Mucosa of rectum (tissue), 2 donors: Measurements from ENCODE around the gene LMTK2.

Experiments
- H3K27ac ChIP-seq, 2 donors: one replicate each; pipeline ENCODE4 v1.7.0; 2013; ENCODE audit warnings: inconsistent platforms in 2 of 2, low read depth in 2 of 2, low read length in 2 of 2
- H3K27me3 ChIP-seq, 2 donors: one replicate each; pipeline ENCODE4 v1.7.0; 2013; ENCODE audit warnings: low read length in 2 of 2; ENCODE audit not compliant: control insufficient read depth in 2 of 2, insufficient read depth in 2 of 2
- H3K36me3 ChIP-seq, 2 donors: one replicate each; pipeline ENCODE4 v1.7.0; 2013; ENCODE audit warnings: low read length in 2 of 2; ENCODE audit not compliant: control insufficient read depth in 2 of 2, insufficient read depth in 2 of 2
- H3K4me1 ChIP-seq, 2 donors: one replicate each; pipeline ENCODE4 v1.7.0; 2013; ENCODE audit warnings: low read length in 2 of 2, mild to moderate bottlenecking in 1 of 2; ENCODE audit not compliant: control insufficient read depth in 2 of 2, insufficient read depth in 2 of 2
- H3K4me3 ChIP-seq, 2 donors: one replicate each; pipeline ENCODE4 v1.7.0; 2013; ENCODE audit warnings: low read length in 2 of 2
- H3K9ac ChIP-seq, 2 donors: one replicate each; pipeline ENCODE4 v1.7.0; 2013; ENCODE audit warnings: low read length in 2 of 2, low read depth in 1 of 2, mild to moderate bottlenecking in 1 of 2
- H3K9me3 ChIP-seq, 2 donors: one replicate each; pipeline ENCODE4 v1.7.0; 2013; ENCODE audit warnings: low read length in 2 of 2; ENCODE audit not compliant: control insufficient read depth in 2 of 2
- donor health status: healthy.
- donor health status: Normal muscosa, but diverticular disease.

Gene LMTK2

GRCh38 chr7:98209166-98209920 is 102.7 kb downstream of the LMTK2 start:
- Histone ChIP-seq H3K4me1 (peaks cover 0 to 4% of the 10 kb centered on the region in 2 donors), H3K27me3 (peaks cover 0 to 3% of the 10 kb centered on the region in 2 donors), H3K9ac (no peak overlapping the region), H3K36me3 (peaks cover 22 to 26% of the 10 kb centered on the region in 2 donors), H3K27ac (no peak overlapping the region), H3K9me3 (no peaks in the 10 kb centered on the region), H3K4me3 (no peak overlapping the region)

GRCh38 chr7:98210513-98211220 is 104.0 kb downstream of the LMTK2 start:
- H3K36me3 ChIP-seq, result peaks cover 15 to 16% of the 10 kb centered on the region in 2 donors
- H3K4me3 ChIP-seq, result no peak overlapping the region
- H3K27ac ChIP-seq, result no peak overlapping the region
- H3K27me3 ChIP-seq, result peaks cover 0 to 3% of the 10 kb centered on the region in 2 donors
- peaks cover 0 to 4% of the 10 kb centered on the region in 2 donors for H3K4me1 ChIP-seq
- no peak overlapping the region for H3K9ac ChIP-seq
- H3K9me3 ChIP-seq, result no peaks in the 10 kb centered on the region

DNA sequence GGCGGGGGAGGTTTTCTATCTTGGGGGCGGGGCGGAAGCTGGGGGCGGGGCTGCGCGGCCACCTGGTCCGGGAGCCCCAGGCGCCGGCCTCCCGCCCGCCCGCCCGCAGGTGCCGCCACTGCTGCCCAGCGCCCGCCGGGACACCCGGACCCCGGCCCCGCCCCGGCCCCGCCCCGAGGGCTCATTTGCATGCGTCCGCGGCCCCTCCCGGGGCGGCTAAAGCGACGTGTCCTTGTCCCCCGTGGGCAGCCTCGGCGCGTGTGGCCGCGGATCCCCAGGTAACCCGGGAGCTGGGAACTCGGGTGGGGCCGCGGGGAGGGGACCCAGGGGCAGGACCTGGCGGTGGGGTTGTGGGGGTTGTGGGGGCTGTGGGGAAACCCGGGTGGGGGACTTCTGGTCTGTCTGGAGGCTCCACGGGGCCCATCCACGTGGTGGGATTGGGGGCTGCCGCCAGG is 104.6 kb downstream of the LMTK2 start, which contains the start of gene BHLHA15:
TSS of gene BHLHA15 (plus strand) at position 219 of the 455 bp plus-strand sequence. CDS start 871 bp downstream, outside the sequence.
- no peaks in the 10 kb centered on the region for H3K9me3 ChIP-seq
- H3K36me3 ChIP-seq, result peaks cover 10 to 11% of the 10 kb centered on the region in 2 donors
- H3K4me3 ChIP-seq, result peak within 1 kb of the TSS; percentile 52 to 57
- peaks cover 0 to 3% of the 10 kb centered on the region in 2 donors for H3K27me3 ChIP-seq
- peaks cover 0 to 4% of the 10 kb centered on the region in 2 donors for H3K4me1 ChIP-seq
- H3K27ac ChIP-seq, result peak within 1 kb of the TSS; percentile 15 to 48
- H3K9ac ChIP-seq, result peak within 1 kb of the TSS in 1 of 2 donors; percentile 51

- H3K27ac ChIP-seq, result peak overlapping the region; percentile 15 to 48
- H3K4me3 ChIP-seq, result peak overlapping the region; percentile 52 to 57
- peaks cover 0 to 4% of the 10 kb centered on the region in 2 donors for H3K4me1 ChIP-seq
- H3K9ac ChIP-seq, result peak overlapping the region in 1 of 2 donors; percentile 51
- H3K36me3 ChIP-seq, result peaks cover 4% of the 10 kb centered on the region in 2 donors
- no peaks in the 10 kb centered on the region for H3K9me3 ChIP-seq
- peaks cover 0 to 3% of the 10 kb centered on the region in 2 donors for H3K27me3 ChIP-seq
These were observed 105.2 kb downstream of the LMTK2 start for GRCh38 chr7:98211676-98212531.

DNA sequence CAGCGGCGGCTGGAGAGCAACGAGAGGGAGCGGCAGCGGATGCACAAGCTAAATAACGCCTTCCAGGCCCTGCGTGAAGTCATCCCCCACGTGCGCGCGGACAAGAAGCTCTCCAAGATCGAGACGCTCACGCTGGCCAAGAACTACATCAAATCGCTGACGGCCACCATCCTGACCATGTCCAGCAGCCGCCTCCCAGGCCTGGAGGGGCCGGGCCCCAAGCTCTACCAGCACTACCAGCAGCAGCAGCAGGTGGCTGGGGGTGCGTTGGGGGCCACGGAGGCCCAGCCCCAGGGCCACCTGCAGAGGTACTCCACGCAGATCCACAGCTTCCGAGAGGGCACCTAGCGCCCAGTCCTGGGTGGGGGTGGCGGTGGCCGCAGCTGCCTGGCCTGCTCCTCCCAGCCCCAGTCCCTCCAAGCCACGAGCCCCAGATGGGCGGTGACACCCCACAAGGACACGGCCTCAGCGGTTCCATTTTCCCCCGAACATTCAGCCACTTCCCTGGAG is 105.9 kb downstream of the LMTK2 start:
- Histone ChIP-seq H3K27ac (no peak overlapping the region), H3K4me3 (no peak overlapping the region)

DNA sequence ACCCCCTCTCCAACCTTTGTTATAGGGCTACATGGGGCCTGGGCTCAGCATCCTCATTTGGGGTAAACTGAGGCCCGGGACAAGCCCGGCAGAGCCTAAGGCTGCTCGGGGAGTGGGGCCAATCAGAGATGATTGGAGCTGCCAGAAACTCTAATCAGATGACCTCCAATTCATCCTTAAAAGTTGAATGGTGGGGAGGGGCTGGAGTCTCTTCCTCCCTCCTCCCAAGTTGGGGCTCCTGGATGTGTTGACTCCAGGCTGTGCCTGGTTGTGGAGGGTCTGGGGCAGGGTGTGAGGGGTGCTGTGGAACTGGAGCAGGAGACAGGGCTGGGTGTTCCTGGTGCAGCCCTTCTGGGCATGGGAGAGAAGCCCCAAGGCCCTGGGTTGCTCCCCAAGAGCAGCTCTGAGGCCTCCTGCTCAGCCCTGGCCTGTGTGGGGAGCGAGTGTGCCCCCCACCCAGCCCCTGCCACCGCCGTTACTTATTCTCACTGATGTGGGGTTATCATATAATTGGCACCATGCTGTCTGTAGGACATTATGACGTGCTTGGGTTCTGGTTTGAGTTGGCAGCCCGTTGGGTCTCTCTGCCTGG is 106.7 kb downstream of the LMTK2 start:
- peak overlapping the region in 1 of 2 donors; percentile 7 for H3K4me3 ChIP-seq
- H3K4me1 ChIP-seq, result peaks cover 0 to 4% of the 10 kb centered on the region in 2 donors
- H3K9ac ChIP-seq, result no peak overlapping the region
- H3K9me3 ChIP-seq, result no peaks in the 10 kb centered on the region
- H3K27ac ChIP-seq, result no peak overlapping the region
- peaks cover 0 to 3% of the 10 kb centered on the region in 2 donors for H3K27me3 ChIP-seq
- H3K36me3 ChIP-seq, result peaks cover 3 to 5% of the 10 kb centered on the region in 2 donors

More for the DNA sequence above, 105.9 kb downstream of the LMTK2 start:
- Histone ChIP-seq H3K9ac (no peak overlapping the region), H3K27me3 (peaks cover 0 to 3% of the 10 kb centered on the region in 2 donors), H3K4me1 (peaks cover 0 to 4% of the 10 kb centered on the region in 2 donors), H3K36me3 (peaks cover under 1 to 3% of the 10 kb centered on the region in 2 donors), H3K9me3 (no peaks in the 10 kb centered on the region)

DNA sequence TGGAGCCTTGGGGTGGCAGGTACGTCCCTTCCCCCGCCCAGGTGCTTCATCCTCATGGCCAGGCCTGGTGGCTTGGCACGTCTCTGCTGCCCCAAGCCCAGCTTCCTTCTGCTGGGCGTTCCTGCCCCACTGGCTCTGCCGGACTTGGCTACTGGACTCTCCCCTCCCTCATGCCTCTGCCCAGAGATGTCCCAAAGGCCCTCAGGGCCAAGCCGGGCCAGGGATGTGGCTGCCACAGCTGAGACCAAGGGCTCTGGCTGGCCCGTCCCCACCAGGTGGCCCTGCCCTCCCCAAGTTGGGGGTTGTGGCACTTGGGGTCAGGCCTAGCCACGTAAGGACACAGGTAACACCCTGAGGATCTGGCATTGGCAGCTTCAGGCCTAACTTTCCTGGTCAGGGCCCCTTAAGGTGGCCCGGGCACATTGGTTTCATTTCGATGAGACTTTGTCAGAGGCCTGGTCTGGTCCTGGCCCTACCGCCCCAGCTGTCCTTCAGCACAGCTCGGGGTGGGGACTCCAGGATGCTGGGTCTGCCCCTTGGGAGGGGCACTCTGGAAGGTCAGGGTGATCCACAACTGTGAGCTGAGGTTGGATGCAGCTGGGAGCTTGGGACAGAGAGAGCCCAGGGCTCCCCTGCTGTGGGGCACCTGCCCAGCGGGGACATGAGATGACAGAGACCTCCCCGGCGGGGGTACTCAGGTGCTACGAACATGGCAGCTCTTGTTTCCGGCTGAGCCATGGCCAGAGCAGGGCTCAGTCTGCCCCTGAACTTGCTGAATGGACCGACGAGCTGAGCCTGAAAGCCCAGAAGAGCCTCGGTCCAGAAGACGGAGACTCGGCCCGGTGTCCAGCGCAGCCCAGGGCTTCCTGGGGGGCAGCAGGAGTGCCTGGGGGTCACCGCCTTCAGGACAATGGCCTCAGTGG is 107.5 kb downstream of the LMTK2 start:
- no peak overlapping the region for H3K9ac ChIP-seq

DNA sequence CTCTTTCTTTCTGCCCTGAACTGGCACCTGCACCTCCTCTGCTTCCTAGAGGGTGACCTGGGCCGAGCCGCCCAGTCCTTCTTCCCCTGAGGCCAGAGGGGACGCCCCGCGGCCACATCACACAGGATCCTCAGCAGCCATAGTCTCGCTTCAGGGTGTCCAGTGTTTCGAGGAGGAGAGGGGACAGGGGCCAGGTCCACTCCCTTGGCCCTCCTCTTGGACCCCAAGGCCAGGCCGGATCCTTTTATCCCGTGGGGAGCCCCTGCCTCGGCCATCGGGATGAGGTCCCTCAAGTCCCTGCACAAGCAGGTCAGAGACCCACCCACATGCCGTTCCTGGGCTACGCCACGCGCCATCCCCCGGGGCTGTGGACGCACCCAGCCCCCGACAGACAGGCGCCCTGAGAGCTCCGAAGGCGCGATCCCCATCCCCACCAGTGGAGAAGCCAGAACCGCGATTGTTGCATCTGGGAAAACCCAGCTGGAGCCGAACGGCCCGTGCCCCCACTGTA is 108.2 kb downstream of the LMTK2 start:
- Histone ChIP-seq H3K27ac (no peak overlapping the region), H3K4me1 (peaks cover 0 to 4% of the 10 kb centered on the region in 2 donors), H3K9me3 (no peaks in the 10 kb centered on the region), H3K27me3 (peaks cover 0 to 3% of the 10 kb centered on the region in 2 donors), H3K36me3 (peaks cover 3 to 5% of the 10 kb centered on the region in 2 donors), H3K9ac (no peak overlapping the region), H3K4me3 (no peak overlapping the region)

More for the DNA sequence above, 107.5 kb downstream of the LMTK2 start:
- peaks cover 0 to 3% of the 10 kb centered on the region in 2 donors for H3K27me3 ChIP-seq
- peaks cover 0 to 4% of the 10 kb centered on the region in 2 donors for H3K4me1 ChIP-seq
- no peak overlapping the region for H3K4me3 ChIP-seq
- H3K36me3 ChIP-seq, result peaks cover 3 to 5% of the 10 kb centered on the region in 2 donors
- no peaks in the 10 kb centered on the region for H3K9me3 ChIP-seq
- H3K27ac ChIP-seq, result no peak overlapping the region
